HepG2 (cell line): Measurements from ENCODE around the gene KNCN. TPM values are rescaled to one million over a fixed set of nuclear protein-coding genes. Genes with fewer than 3 reads are reported as not detected.

Source experiments
- ATF6 ChIP-seq: sonication (generic); formaldehyde crosslinking; conservative IDR thresholded peaks from 2 replicates; pipeline ENCODE4 v1.4.0; 2020; ENCODE audit warnings: missing genetic modification reagents
- CTCF ChIP-seq: sonication (generic); formaldehyde crosslinking; IDR thresholded peaks from 2 replicates; pipeline ENCODE4 v1.5.0; 2020; ENCODE audit warnings: mild to moderate bottlenecking, missing genetic modification reagents, moderate library complexity
- HNF4A ChIP-seq: sonication (generic); formaldehyde crosslinking; IDR thresholded peaks from 2 replicates; pipeline ENCODE4 v1.4.0; 2020; ENCODE audit warnings: missing genetic modification reagents
- IRF9 ChIP-seq: sonication (generic); formaldehyde crosslinking; IDR thresholded peaks from 2 replicates; pipeline ENCODE4 v1.8.0; 2022; ENCODE audit warnings: missing genetic modification reagents, mild to moderate bottlenecking, borderline replicate concordance
- KDM2A ChIP-seq: sonication (generic); formaldehyde crosslinking; IDR thresholded peaks from 2 replicates; pipeline ENCODE4 v1.4.0; 2020; ENCODE audit warnings: low read depth, missing genetic modification reagents, borderline replicate concordance
- NR2C2 ChIP-seq: sonication (generic); formaldehyde crosslinking; IDR thresholded peaks from 2 replicates; pipeline ENCODE4 v1.4.0; 2020; ENCODE audit warnings: missing genetic modification reagents, mild to moderate bottlenecking, moderate library complexity, borderline replicate concordance
- NR2F2 ChIP-seq: IDR thresholded peaks from 2 replicates; pipeline ENCODE4 v1.6.1; 2012; ENCODE audit warnings: low read depth, inconsistent platforms, borderline replicate concordance
- NR2F6 ChIP-seq, 2 experiments: IDR thresholded peaks; 2 replicates each; pipeline ENCODE4 v1.6.1; 2016; ENCODE audit warnings: antibody characterized with exemption in 1 of 2, mild to moderate bottlenecking in 1 of 2
- POLR2G ChIP-seq: fragments of 200-400 bp; formaldehyde crosslinking; IDR thresholded peaks from 2 replicates; pipeline ENCODE4 v1.6.1; 2018; ENCODE audit warnings: mild to moderate bottlenecking, low read depth, low read length, moderate library complexity
- SMC3 ChIP-seq: IDR thresholded peaks from 2 replicates; pipeline ENCODE4 v1.6.1; 2011; ENCODE audit warnings: low read length, improper control_type of control experiment
- THRA ChIP-seq: sonication (generic); formaldehyde crosslinking; IDR thresholded peaks from 2 replicates; pipeline ENCODE4 v1.4.0; 2020; ENCODE audit warnings: missing genetic modification reagents, borderline replicate concordance
- XBP1 ChIP-seq: sonication (generic); formaldehyde crosslinking; IDR thresholded peaks from 2 replicates; pipeline ENCODE4 v1.5.0; 2020; ENCODE audit warnings: missing genetic modification reagents
- ZBTB1 ChIP-seq: sonication (generic); formaldehyde crosslinking; IDR thresholded peaks from 2 replicates; pipeline ENCODE4 v1.4.0; 2020; ENCODE audit warnings: missing genetic modification reagents, borderline replicate concordance
- ZBTB46 ChIP-seq: sonication (generic); formaldehyde crosslinking; IDR thresholded peaks from 2 replicates; pipeline ENCODE4 v1.4.0; 2020; ENCODE audit warnings: mild to moderate bottlenecking, missing genetic modification reagents, borderline replicate concordance
- ZFP36L2 ChIP-seq: sonication (generic); formaldehyde crosslinking; IDR thresholded peaks from 2 replicates; pipeline ENCODE4 v1.4.0; 2020; ENCODE audit warnings: missing genetic modification reagents
- ZNF605 ChIP-seq: sonication (generic); formaldehyde crosslinking; IDR thresholded peaks from 2 replicates; pipeline ENCODE4 v1.8.0; 2022; ENCODE audit warnings: mild to moderate bottlenecking, missing genetic modification reagents
- ZNF772 ChIP-seq: sonication (generic); formaldehyde crosslinking; IDR thresholded peaks from 2 replicates; pipeline ENCODE4 v1.5.0; 2020; ENCODE audit warnings: mild to moderate bottlenecking, missing genetic modification reagents
- ZSCAN31 ChIP-seq: sonication (generic); formaldehyde crosslinking; IDR thresholded peaks from 2 replicates; pipeline ENCODE4 v1.5.0; 2020; ENCODE audit warnings: low read depth, mild to moderate bottlenecking, missing genetic modification reagents
- polyA plus RNA-seq, 8 experiments: library from polyadenylated mRNA; depleted of rRNA in 3 of 8; stranded (reverse) in 7 of 8; unstranded in 1 of 8; fragments of >200 nt; fragmentation: Illumina TruSeq in 4 of 8; extraction: Trizol in 4 of 8; gene quantifications; 2 replicates each; pipeline versions ENCODE4 v1.2.1 to v1.2.3, GENCODE V29; 2011 to 2016; ENCODE audit warnings: low read depth in 4 of 8, missing spikeins in 1 of 8, mixed read lengths in 1 of 8; ENCODE audit not compliant: insufficient read depth in 1 of 8
- total RNA-seq, 5 experiments: library from RNA; depleted of rRNA; stranded (reverse); fragments of >200 nt; fragmentation: Illumina TruSeq; extraction: Trizol; gene quantifications; 2 replicates each; pipeline ENCODE4 v1.2.3, GENCODE V29; 2016; ENCODE audit warnings: low read depth in 1 of 5

KNCN gene
- total and polyA plus RNA-seq, 2 of the 13 experiments (the other 11 are each of a cell fraction or from before 2014, with no cell fraction given): not detected

GRCh38 chr1:46527474-46528296 is 23.8 kb downstream of the KNCN start (continued):
- TF ChIP-seq CTCF (CRISPR knock-in tag) (peak; percentile 95), ZFP36L2 (no peak), ZBTB1 (no peak), NR2F6 (IDR thresholded peaks at IDR 0.05) (peak; percentile 39; the same call in 1 of the 2 replicates), NR2F6 (CRISPR knock-in tag; IDR thresholded peaks at IDR 0.05) (no peak), SMC3 (peak; percentile 92), POLR2G (no peak), XBP1 (CRISPR knock-in tag) (no peak), NR2C2 (CRISPR knock-in tag) (peak; percentile 60; the same call in 1 of the 2 replicates), ATF6 (CRISPR knock-in tag) (no peak), KDM2A (CRISPR knock-in tag) (0 out of 2 replicates have a peak, but pooled peaks have one; percentile 41), HNF4A (peak; percentile 67; the same call in 1 of the 2 replicates), ZNF772 (CRISPR knock-in tag) (no peak), ZNF605 (CRISPR knock-in tag) (peak; percentile 52; the same call in 1 of the 2 replicates), ZBTB46 (CRISPR knock-in tag) (0 out of 2 replicates have a peak, but pooled peaks have one; percentile 8), ZSCAN31 (CRISPR knock-in tag) (no peak), NR2F2 (peak; percentile 54; the same call in 1 of the 2 replicates), IRF9 (CRISPR knock-in tag) (0 out of 2 replicates have a peak, but pooled peaks have one; percentile 18), THRA (peak; percentile 44; the same call in 1 of the 2 replicates)
